Activated CD4-positive, alpha-beta T cell treated with anti-CD3 and anti-CD28 coated beads, Interleukin-2, amount 10 ng/mL, durations not matched to agents 7 days and 5 days (primary cell): Measurements from ENCODE around the gene IGF1R. TPM values are rescaled to one million over a fixed set of nuclear protein-coding genes. Genes with fewer than 3 reads are reported as not detected.

Experiments
- CTCF ChIA-PET: fragments of 350-600 bp; sonication (Branson Sonifier 250); formaldehyde crosslinking; loops from one replicate; lab custom pipeline; 2021; ENCODE audit warnings: antibody characterized with exemption; lab: Charles Lee
- POLR2A ChIA-PET: fragments of 350-600 bp; sonication (Branson Sonifier 250); formaldehyde crosslinking; loops from one replicate; lab custom pipeline; 2021; ENCODE audit warnings: antibody characterized with exemption; lab: Charles Lee
- DNase-seq: peaks from one replicate; pipeline ENCODE4 v3.0.0-alpha.2; 2020
- H3K27ac Mint-ChIP-seq: one replicate; pipeline ENCODE4 v1.8.0; 2021; ENCODE audit warnings: mild to moderate bottlenecking, moderate library complexity, mixed read lengths
- H3K27me3 Mint-ChIP-seq: one replicate; pipeline ENCODE4 v1.8.0; 2021; ENCODE audit warnings: mixed read lengths
- H3K36me3 Mint-ChIP-seq: one replicate; pipeline ENCODE4 v1.8.0; 2021; ENCODE audit warnings: low read depth, mixed read lengths
- H3K4me1 Mint-ChIP-seq: one replicate; pipeline ENCODE4 v1.8.0; 2021; ENCODE audit warnings: mixed read lengths
- H3K4me3 Mint-ChIP-seq: one replicate; pipeline ENCODE4 v1.8.0; 2021; ENCODE audit warnings: mild to moderate bottlenecking, moderate library complexity, mixed read lengths
- H3K9me3 Mint-ChIP-seq: one replicate; pipeline ENCODE4 v1.8.0; 2021; ENCODE audit warnings: mixed read lengths
- total RNA-seq, 2 experiments: library from RNA; stranded (reverse); gene quantifications; one replicate each; pipeline ENCODE4 v1.2.3, GENCODE V29; 2021

Gene IGF1R
- total RNA-seq, 2 experiments from 2014 or later = 18.8 to 24.8 TPM

DNA sequence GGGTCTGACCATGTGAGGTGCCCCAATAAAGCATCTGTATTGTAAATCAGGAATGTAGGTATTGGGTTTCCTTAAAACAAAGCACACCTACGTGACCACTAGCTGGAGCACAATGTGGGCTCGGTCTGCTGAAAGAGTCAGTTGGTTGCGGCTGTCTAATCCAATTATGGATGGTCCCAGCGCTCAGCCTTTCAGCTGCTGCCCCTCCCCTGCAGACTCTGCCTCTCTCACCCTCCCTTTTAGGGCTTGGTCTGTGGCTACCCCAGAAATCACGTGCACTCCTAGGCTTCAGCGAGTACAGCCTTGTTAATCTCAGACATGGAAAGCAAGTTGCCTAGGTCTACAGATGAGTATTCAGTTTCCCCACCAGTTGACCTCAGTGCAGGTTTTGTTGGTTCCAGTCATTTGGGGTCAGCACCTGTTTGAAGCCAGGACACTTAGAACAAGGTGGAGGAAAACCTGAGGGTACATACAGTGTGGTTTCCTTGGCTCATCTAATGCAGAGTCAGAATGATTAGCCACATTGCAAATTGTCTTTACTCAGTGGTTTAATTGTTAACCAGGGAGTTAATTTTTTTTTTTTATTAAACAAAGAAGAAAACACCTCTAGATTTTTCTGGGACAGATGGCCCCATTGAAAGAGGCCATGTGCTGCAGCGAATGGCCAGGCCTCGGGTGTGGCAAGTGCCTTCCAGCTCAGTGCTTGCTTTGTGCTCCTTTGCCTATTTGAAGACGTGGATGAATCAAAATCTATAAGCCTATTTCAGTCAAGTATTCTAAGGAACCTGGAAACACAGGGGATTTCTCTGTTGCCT, 137.7 kb downstream of the IGF1R start:
- Mint-ChIP-seq H3K36me3 (no peaks in the 10 kb centered on the region), H3K4me1 (peaks cover 22% of the 10 kb centered on the region), H3K9me3 (no peaks in the 10 kb centered on the region), H3K4me3 (no peak overlapping the region), H3K27ac (no peak overlapping the region), H3K27me3 (no peaks in the 10 kb centered on the region)
- CTCF ChIA-PET = interaction anchor here (0.9 kb wide), 1 partner anchor 139 kb away, joined by 3 read pairs; no protein-coding TSS in a partner anchor
- POLR2A ChIA-PET = interaction anchor here (0.7 kb wide), 1 partner anchor 34 kb away, joined by 3 read pairs; no protein-coding TSS in a partner anchor
- DNase-seq = no peak

GRCh38 chr15:98786717-98787116, 138.4 kb downstream of the IGF1R start:
- no peaks in the 10 kb centered on the region for H3K36me3 Mint-ChIP-seq
- peaks cover 22% of the 10 kb centered on the region for H3K4me1 Mint-ChIP-seq
- CTCF ChIA-PET = interaction anchor here (2.0 kb wide), 1 partner anchor 8 kb away, joined by 5 read pairs; no protein-coding TSS in a partner anchor
- H3K4me3 Mint-ChIP-seq = no peak overlapping the region
- DNase-seq = no peak
- no peaks in the 10 kb centered on the region for H3K27me3 Mint-ChIP-seq
- H3K27ac Mint-ChIP-seq = no peak overlapping the region
- POLR2A ChIA-PET = no interaction called here
- no peaks in the 10 kb centered on the region for H3K9me3 Mint-ChIP-seq

- Mint-ChIP-seq H3K27ac (no peak overlapping the region), H3K4me3 (no peak overlapping the region), H3K9me3 (no peaks in the 10 kb centered on the region), H3K36me3 (no peaks in the 10 kb centered on the region), H3K27me3 (no peaks in the 10 kb centered on the region), H3K4me1 (peaks cover 22% of the 10 kb centered on the region)
- CTCF ChIA-PET = interaction anchor here (2.0 kb wide), 1 partner anchor 8 kb away, joined by 5 read pairs; no protein-coding TSS in a partner anchor
- no peak for DNase-seq
- POLR2A ChIA-PET = no interaction called here
Measured at GRCh38 chr15:98787194-98787593, 138.9 kb downstream of the IGF1R start.

GRCh38 chr15:98787936-98788757, 139.8 kb downstream of the IGF1R start:
- Mint-ChIP-seq H3K27ac (no peak overlapping the region), H3K27me3 (no peaks in the 10 kb centered on the region), H3K4me1 (peaks cover 22% of the 10 kb centered on the region), H3K9me3 (no peaks in the 10 kb centered on the region), H3K36me3 (no peaks in the 10 kb centered on the region), H3K4me3 (no peak overlapping the region)
- DNase-seq = no peak
- CTCF ChIA-PET = interaction anchor here (2.0 kb wide), 1 partner anchor 9 kb away, joined by 5 read pairs; no protein-coding TSS in a partner anchor
- POLR2A ChIA-PET = no interaction called here

- H3K9me3 Mint-ChIP-seq = no peaks in the 10 kb centered on the region
- no peaks in the 10 kb centered on the region for H3K36me3 Mint-ChIP-seq
- ChIA-PET POLR2A (no interaction called here), CTCF (interaction anchor here (1.0 to 2.0 kb wide), 4 partner anchors 10 to 94 kb away, joined by 3 to 5 read pairs (median 3); no protein-coding TSS in a partner anchor)
- H3K27me3 Mint-ChIP-seq = no peaks in the 10 kb centered on the region
- no peak overlapping the region for H3K27ac Mint-ChIP-seq
- no peak overlapping the region for H3K4me3 Mint-ChIP-seq
- DNase-seq = no peak
- peaks cover 22% of the 10 kb centered on the region for H3K4me1 Mint-ChIP-seq
Measured at GRCh38 chr15:98789020-98789419, 140.7 kb downstream of the IGF1R start.

- Mint-ChIP-seq H3K27me3 (no peaks in the 10 kb centered on the region), H3K9me3 (no peaks in the 10 kb centered on the region), H3K4me3 (no peak overlapping the region), H3K4me1 (peaks cover 21% of the 10 kb centered on the region), H3K36me3 (no peaks in the 10 kb centered on the region), H3K27ac (no peak overlapping the region)
- POLR2A ChIA-PET = no interaction called here
- DNase-seq = no peak
- CTCF ChIA-PET = interaction anchor here (0.5 to 2.0 kb wide), 4 partner anchors 12 to 160 kb away, joined by 3 to 4 read pairs (median 4); no protein-coding TSS in a partner anchor
Measured at GRCh38 chr15:98790270-98790669, 141.9 kb downstream of the IGF1R start.

GRCh38 chr15:98791046-98791701, 142.8 kb downstream of the IGF1R start:
- POLR2A ChIA-PET = no interaction called here
- no peak for DNase-seq
- H3K27ac Mint-ChIP-seq = no peak overlapping the region
- H3K36me3 Mint-ChIP-seq = no peaks in the 10 kb centered on the region
- no peaks in the 10 kb centered on the region for H3K9me3 Mint-ChIP-seq
- peaks cover 17% of the 10 kb centered on the region for H3K4me1 Mint-ChIP-seq
- CTCF ChIA-PET = interaction anchor here (2.0 kb wide), 1 partner anchor 18 kb away, joined by 4 read pairs; no protein-coding TSS in a partner anchor
- H3K4me3 Mint-ChIP-seq = no peak overlapping the region
- no peaks in the 10 kb centered on the region for H3K27me3 Mint-ChIP-seq

DNA sequence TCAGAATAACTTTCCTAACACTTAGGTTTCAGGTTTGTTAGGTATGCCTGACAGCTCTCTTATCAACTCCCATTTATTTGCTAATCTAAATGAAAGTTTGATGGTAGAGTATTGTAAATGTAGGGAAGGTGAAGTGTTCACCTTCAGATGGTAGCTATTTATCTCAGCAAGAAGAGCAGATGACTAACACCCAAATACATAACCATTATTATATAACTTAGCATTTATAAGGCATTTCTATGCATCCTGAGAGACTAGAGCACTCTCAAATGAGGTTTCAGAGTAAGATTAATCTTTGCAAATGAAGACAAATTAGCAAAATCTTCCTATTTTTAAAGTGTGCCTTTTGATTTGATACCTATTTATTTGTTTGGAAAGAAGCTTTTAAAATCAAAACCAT, 143.8 kb downstream of the IGF1R start:
- no peaks in the 10 kb centered on the region for H3K36me3 Mint-ChIP-seq
- H3K9me3 Mint-ChIP-seq = no peaks in the 10 kb centered on the region
- H3K4me3 Mint-ChIP-seq = no peak overlapping the region
- DNase-seq = no peak
- POLR2A ChIA-PET = no interaction called here
- H3K4me1 Mint-ChIP-seq = peaks cover 12% of the 10 kb centered on the region
- H3K27me3 Mint-ChIP-seq = no peaks in the 10 kb centered on the region
- H3K27ac Mint-ChIP-seq = no peak overlapping the region
- CTCF ChIA-PET = no interaction called here

- Mint-ChIP-seq H3K27ac (no peak overlapping the region), H3K4me1 (no peaks in the 10 kb centered on the region), H3K9me3 (no peaks in the 10 kb centered on the region), H3K36me3 (no peaks in the 10 kb centered on the region), H3K4me3 (no peak overlapping the region), H3K27me3 (no peaks in the 10 kb centered on the region)
- no peak for DNase-seq
- CTCF ChIA-PET = interaction anchor here (0.9 to 1.6 kb wide), 4 partner anchors 12 to 57 kb away, joined by 3 to 4 read pairs (median 3); no protein-coding TSS in a partner anchor
- POLR2A ChIA-PET = no interaction called here
Measured at GRCh38 chr15:98794211-98794610, 145.9 kb downstream of the IGF1R start.

GRCh38 chr15:98794748-98795147, 146.4 kb downstream of the IGF1R start:
- ChIA-PET CTCF (interaction anchor here (0.5 to 2.0 kb wide), 5 partner anchors 13 to 1169 kb away, joined by 3 to 4 read pairs (median 3); no protein-coding TSS in a partner anchor), POLR2A (no interaction called here)
- Mint-ChIP-seq H3K9me3 (no peaks in the 10 kb centered on the region), H3K4me3 (no peak overlapping the region), H3K4me1 (peaks cover 1% of the 10 kb centered on the region), H3K27me3 (no peaks in the 10 kb centered on the region), H3K36me3 (no peaks in the 10 kb centered on the region), H3K27ac (no peak overlapping the region)
- DNase-seq = no peak

GRCh38 chr15:98795980-98796379, 147.6 kb downstream of the IGF1R start:
- CTCF ChIA-PET = interaction anchor here (2.0 kb wide), 1 partner anchor 12 kb away, joined by 4 read pairs; no protein-coding TSS in a partner anchor
- POLR2A ChIA-PET = no interaction called here
- no peaks in the 10 kb centered on the region for H3K9me3 Mint-ChIP-seq
- H3K4me1 Mint-ChIP-seq = peaks cover 8% of the 10 kb centered on the region
- H3K27ac Mint-ChIP-seq = no peak overlapping the region
- no peak overlapping the region for H3K4me3 Mint-ChIP-seq
- DNase-seq = no peak
- H3K36me3 Mint-ChIP-seq = no peaks in the 10 kb centered on the region
- no peaks in the 10 kb centered on the region for H3K27me3 Mint-ChIP-seq

GRCh38 chr15:98796685-98797357, 148.5 kb downstream of the IGF1R start:
- peaks cover 15% of the 10 kb centered on the region for H3K4me1 Mint-ChIP-seq
- H3K27ac Mint-ChIP-seq = no peak overlapping the region
- ChIA-PET CTCF (interaction anchor here (2.0 kb wide), 1 partner anchor 11 kb away, joined by 4 read pairs; no protein-coding TSS in a partner anchor), POLR2A (no interaction called here)
- H3K36me3 Mint-ChIP-seq = no peaks in the 10 kb centered on the region
- no peak for DNase-seq
- H3K9me3 Mint-ChIP-seq = no peaks in the 10 kb centered on the region
- H3K27me3 Mint-ChIP-seq = no peaks in the 10 kb centered on the region
- no peak overlapping the region for H3K4me3 Mint-ChIP-seq
